ENCODE data around the gene SPRR5. TPM values are rescaled to one million over a fixed set of nuclear protein-coding genes. Genes with fewer than 3 reads are reported as not detected.

The SPRR5 gene
- total RNA-seq, 1 donor from 2014 or later, result not detected

DNA sequence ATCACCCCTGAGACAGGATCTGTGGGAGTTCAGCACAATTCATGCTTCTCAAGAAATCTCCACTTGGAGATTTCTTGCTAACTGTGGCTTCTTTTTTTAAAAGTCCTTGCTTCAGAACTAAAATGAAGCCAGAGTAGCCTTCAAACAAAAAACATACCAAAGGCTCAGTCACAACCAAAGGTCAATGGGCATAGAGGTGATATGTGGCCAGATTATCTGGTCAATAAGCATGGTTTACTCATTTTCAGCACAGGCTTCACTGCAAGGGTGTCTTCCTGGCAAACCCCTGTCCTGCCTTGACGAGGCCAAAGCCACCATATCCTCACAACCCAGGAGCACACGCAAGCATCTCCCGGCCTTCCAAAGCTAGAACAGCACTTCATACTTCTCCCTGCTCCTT lies 12.3 kb downstream of the SPRR5 start:
- Histone ChIP-seq H3K4me1 (no peaks in the 10 kb centered on the region), H3K4me3 (no peak overlapping the region), H3K27ac (no peak overlapping the region), H3K27me3 (no peaks in the 10 kb centered on the region), H3K9me3 (no peaks in the 10 kb centered on the region), H3K36me3 (no peaks in the 10 kb centered on the region)
- no peak for DNase-seq (ENCODE audit: extremely low spot score in 2 of 2)
- intact Hi-C loops (cut with DNase I), result no loop called here
- TF ChIP-seq, protein P1, sequence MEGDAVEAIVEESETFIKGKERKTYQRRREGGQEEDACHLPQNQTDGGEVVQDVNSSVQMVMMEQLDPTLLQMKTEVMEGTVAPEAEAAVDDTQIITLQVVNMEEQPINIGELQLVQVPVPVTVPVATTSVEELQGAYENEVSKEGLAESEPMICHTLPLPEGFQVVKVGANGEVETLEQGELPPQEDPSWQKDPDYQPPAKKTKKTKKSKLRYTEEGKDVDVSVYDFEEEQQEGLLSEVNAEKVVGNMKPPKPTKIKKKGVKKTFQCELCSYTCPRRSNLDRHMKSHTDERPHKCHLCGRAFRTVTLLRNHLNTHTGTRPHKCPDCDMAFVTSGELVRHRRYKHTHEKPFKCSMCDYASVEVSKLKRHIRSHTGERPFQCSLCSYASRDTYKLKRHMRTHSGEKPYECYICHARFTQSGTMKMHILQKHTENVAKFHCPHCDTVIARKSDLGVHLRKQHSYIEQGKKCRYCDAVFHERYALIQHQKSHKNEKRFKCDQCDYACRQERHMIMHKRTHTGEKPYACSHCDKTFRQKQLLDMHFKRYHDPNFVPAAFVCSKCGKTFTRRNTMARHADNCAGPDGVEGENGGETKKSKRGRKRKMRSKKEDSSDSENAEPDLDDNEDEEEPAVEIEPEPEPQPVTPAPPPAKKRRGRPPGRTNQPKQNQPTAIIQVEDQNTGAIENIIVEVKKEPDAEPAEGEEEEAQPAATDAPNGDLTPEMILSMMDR (IDR thresholded peaks at IDR 0.05), result no peak
- TF ChIP-seq POLR2AphosphoS5 (IDR thresholded peaks at IDR 0.05; ENCODE audit: insufficient read depth in 1 of 2, low read depth in 1 of 2), result no peak
- no peak for TF ChIP-seq POLR2A (IDR thresholded peaks at IDR 0.05)

DNA sequence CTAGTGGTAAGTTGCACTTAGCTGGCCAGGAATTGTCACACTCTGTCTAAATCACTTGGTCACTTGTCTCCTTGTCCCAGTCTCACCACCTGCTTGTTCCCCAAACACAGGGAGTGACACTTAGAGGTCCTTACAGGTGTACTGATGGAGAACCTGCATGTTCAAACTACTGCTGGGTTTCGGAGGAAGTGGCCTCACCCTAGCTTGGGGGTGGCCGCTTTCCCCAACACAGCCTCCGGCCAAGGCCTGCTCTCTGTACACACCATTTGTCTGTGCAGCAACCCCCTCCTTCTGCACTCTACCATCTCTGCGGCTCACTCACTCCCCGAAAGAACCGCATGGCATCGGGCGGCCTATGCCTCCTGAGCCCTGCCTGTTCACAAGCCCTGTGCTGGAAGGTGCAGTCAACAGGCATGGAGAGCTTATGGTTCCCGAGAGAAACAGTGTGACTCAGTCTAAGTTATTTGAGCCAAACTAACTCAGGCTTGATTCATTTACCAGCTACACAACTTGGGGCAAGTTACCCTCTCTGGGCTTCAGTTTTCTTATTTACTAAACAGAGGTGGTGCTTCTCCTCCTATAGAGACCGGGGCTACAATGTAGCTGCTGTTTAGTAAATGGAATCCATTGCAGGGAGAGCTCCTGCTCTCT lies 12.9 kb downstream of the SPRR5 start:
- H3K27ac ChIP-seq, result no peak overlapping the region
- no peaks in the 10 kb centered on the region for H3K4me1 ChIP-seq
- TF ChIP-seq POLR2A (IDR thresholded peaks at IDR 0.05), result no peak
- TF ChIP-seq, protein P1 (IDR thresholded peaks at IDR 0.05), result no peak
- intact Hi-C loops (cut with DNase I), result no loop called here
- no peaks in the 10 kb centered on the region for H3K9me3 ChIP-seq
- no peaks in the 10 kb centered on the region for H3K27me3 ChIP-seq
- no peaks in the 10 kb centered on the region for H3K36me3 ChIP-seq
- DNase-seq (ENCODE audit: extremely low spot score in 2 of 2), result no peak
- no peak overlapping the region for H3K4me3 ChIP-seq

DNA sequence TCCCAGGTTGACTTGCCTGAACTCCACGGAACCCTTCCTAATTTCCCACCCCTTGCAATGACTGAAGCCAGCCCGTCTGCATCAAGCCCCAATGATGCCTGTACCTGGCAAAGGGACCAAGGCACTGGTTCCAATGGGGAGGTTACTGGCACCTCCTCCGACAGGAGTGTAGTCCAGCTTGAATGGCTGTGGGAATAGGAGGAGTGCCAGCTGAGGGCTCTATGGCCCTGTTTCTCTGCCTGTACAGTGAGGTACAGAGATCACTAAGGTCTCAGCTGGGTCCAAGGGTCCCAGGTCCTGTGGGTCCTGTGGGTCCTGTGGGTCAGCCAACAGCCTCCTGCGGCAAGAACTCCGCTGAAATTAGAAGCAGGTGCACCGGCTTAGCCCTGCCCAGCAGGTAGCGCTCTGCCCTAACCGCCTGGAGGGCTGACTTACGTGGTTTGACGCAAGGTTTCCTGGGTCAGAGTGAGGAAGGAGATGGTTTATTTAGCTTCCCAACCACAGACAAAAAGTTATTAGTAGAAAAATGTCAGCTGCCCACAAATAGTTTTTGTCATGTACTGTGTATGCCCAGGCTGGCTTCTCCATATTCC lies 13.5 kb downstream of the SPRR5 start:
- H3K9me3 ChIP-seq, result no peaks in the 10 kb centered on the region
- H3K4me1 ChIP-seq, result no peaks in the 10 kb centered on the region
- TF ChIP-seq, protein P1 (IDR thresholded peaks at IDR 0.05), result no peak
- TF ChIP-seq POLR2AphosphoS5 (IDR thresholded peaks at IDR 0.05; ENCODE audit: insufficient read depth in 1 of 2, low read depth in 1 of 2) (no peak), POLR2A (IDR thresholded peaks at IDR 0.05) (no peak)
- H3K4me3 ChIP-seq, result no peak overlapping the region
- intact Hi-C loops (cut with DNase I), result no loop called here
- H3K27ac ChIP-seq, result no peak overlapping the region
- H3K27me3 ChIP-seq, result no peaks in the 10 kb centered on the region
- DNase-seq (ENCODE audit: extremely low spot score in 2 of 2), result no peak
- no peaks in the 10 kb centered on the region for H3K36me3 ChIP-seq

DNA sequence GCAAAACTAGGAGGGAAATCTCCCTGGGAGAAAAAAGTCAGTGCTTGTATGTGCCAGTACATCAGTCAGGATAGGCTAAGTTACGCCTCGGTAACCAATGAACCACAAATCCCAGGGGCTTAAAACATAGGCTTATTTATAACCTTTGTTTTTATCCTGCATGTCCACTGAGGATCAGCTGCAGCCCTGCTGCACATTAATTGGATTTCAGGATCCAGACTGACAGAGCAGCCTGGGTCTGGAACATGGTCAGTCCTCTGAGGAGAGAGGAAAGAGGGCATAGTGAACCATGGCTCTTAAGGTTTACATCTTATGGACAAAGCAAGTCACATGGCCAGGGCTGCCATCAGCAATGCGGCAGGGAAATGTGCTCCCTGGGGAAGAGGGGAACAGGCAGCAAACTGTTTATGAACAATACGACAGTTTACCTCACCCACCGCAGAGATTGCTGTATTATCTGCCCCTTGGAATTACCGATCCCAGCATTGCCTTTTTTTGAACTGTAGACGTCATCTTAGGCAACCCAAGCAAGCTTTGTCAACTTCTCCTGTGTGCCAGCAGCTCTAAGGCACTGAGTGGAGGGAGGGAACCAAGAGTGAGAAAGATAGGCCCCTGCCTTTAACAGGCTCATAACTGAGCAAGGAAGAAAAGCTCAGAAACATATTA lies 14.4 kb downstream of the SPRR5 start:
- Histone ChIP-seq H3K36me3 (no peaks in the 10 kb centered on the region), H3K27ac (no peak overlapping the region), H3K4me3 (no peak overlapping the region), H3K27me3 (no peaks in the 10 kb centered on the region), H3K9me3 (no peaks in the 10 kb centered on the region), H3K4me1 (no peaks in the 10 kb centered on the region)
- no peak for TF ChIP-seq POLR2AphosphoS5 (IDR thresholded peaks at IDR 0.05; ENCODE audit: insufficient read depth in 1 of 2, low read depth in 1 of 2)
- no peak for TF ChIP-seq POLR2A (IDR thresholded peaks at IDR 0.05)
- TF ChIP-seq, protein P1 (IDR thresholded peaks at IDR 0.05), result no peak
- intact Hi-C loops (cut with DNase I), result no loop called here
- no peak for DNase-seq (ENCODE audit: extremely low spot score in 2 of 2)

DNA sequence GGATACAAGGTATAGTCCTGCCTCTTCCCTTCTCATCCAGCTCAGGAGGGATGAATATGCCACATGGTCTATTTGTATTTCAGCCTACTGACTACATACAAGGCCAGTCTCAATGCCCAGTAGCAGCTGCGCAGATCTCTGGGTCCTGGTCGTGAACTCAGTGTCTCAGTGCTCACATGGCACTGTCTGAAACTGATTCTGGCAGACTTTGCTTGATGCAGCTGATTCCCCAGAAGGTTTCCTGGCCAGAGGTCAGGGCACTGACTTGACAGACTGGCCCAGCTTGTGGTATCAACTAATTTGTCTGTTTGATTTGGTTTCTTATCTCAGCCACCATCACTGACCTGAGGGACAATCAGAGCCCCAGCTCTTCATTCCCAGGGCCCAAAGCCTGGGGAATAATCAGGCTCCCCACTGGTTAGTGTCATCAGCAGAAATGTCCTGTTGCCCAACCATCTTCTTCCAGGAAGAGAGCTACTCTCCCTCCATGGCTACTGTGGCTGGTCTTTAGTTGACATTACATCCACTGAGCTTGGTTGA lies 15.9 kb downstream of the SPRR5 start:
- DNase-seq (ENCODE audit: extremely low spot score in 2 of 2), result no peak
- H3K4me1 ChIP-seq, result no peaks in the 10 kb centered on the region
- no peak overlapping the region for H3K27ac ChIP-seq
- no peaks in the 10 kb centered on the region for H3K36me3 ChIP-seq
- no peaks in the 10 kb centered on the region for H3K9me3 ChIP-seq
- no peak for TF ChIP-seq POLR2AphosphoS5 (IDR thresholded peaks at IDR 0.05; ENCODE audit: insufficient read depth in 1 of 2, low read depth in 1 of 2)
- TF ChIP-seq, protein P1 (IDR thresholded peaks at IDR 0.05), result no peak
- TF ChIP-seq POLR2A (IDR thresholded peaks at IDR 0.05), result no peak
- H3K4me3 ChIP-seq, result no peak overlapping the region
- intact Hi-C loops (cut with DNase I), result no loop called here
- no peaks in the 10 kb centered on the region for H3K27me3 ChIP-seq

Data from vagina (tissue), 2 donors.